ENCODE measurements around the gene SELL.

- TF ChIP-seq, protein P1, sequence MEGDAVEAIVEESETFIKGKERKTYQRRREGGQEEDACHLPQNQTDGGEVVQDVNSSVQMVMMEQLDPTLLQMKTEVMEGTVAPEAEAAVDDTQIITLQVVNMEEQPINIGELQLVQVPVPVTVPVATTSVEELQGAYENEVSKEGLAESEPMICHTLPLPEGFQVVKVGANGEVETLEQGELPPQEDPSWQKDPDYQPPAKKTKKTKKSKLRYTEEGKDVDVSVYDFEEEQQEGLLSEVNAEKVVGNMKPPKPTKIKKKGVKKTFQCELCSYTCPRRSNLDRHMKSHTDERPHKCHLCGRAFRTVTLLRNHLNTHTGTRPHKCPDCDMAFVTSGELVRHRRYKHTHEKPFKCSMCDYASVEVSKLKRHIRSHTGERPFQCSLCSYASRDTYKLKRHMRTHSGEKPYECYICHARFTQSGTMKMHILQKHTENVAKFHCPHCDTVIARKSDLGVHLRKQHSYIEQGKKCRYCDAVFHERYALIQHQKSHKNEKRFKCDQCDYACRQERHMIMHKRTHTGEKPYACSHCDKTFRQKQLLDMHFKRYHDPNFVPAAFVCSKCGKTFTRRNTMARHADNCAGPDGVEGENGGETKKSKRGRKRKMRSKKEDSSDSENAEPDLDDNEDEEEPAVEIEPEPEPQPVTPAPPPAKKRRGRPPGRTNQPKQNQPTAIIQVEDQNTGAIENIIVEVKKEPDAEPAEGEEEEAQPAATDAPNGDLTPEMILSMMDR (optimal IDR thresholded peaks at IDR 0.05 in 1 of 3, IDR thresholded peaks at IDR 0.05 in 1 of 3, conservative IDR thresholded peaks at IDR 0.05 in 1 of 3; ENCODE audit: extremely low read depth in 1 of 3, insufficient read depth in 2 of 3, low read length in 3 of 3), result no peak
- TF ChIP-seq EZH2 (IDR thresholded peaks at IDR 0.05; ENCODE audit: low read length), result no peak
Observed at GRCh38 chr1:169648709-169649108, 62.7 kb downstream of the SELL start.

Measured in keratinocyte (primary cell).